HepG2 (cell line): ENCODE results near the gene STK11. TPM values are rescaled to one million over a fixed set of nuclear protein-coding genes. Genes with fewer than 3 reads are reported as not detected.

Source experiments
- ATAC-seq: fragments of 200-7000 bp; cut with Tn5 transposase; 3 replicates; pipeline ENCODE4 v1.9.1; 2020; ENCODE audit warnings: mild to moderate bottlenecking, moderate library complexity
- BruUV-seq: library from RNA; stranded (reverse); fragments of 400-500 nt; replicated peaks from 2 replicates; lab custom pipeline; 2021; lab: Mats Ljungman, UMichigan
- CTCF ChIA-PET: fragments of 300-600 bp; formaldehyde crosslinking; extraction: SDS; loops from one replicate; lab custom pipeline; 2021; ENCODE audit warnings: low total read pairs, inconsistent platforms, low intra/inter-chr PET ratio; lab: Yijun Ruan, JAX
- POLR2A ChIA-PET: fragments of 350-600 bp; sonication (Branson Sonifier 250); formaldehyde crosslinking; loops from one replicate; lab custom pipeline; 2020; ENCODE audit warnings: antibody characterized with exemption, inconsistent platforms; lab: Yijun Ruan, JAX
- DNase-seq: peaks from one replicate; pipeline ENCODE4 v3.0.0-alpha.2; 2015; ENCODE audit warnings: low spot score
- FAIRE-seq: peaks from 3 replicates; lab custom pipeline; 2011; peaks lifted over from hg19 to GRCh38; lab: Jason Lieb, UNC
- H2AFZ ChIP-seq: one replicate; pipeline ENCODE4 v1.6.1; 2011; ENCODE audit warnings: low read length, inconsistent platforms
- H3K27ac ChIP-seq: fragments of 300-600 bp; 3 replicates; pipeline ENCODE4 v1.8.0; 2011; ENCODE audit warnings: mixed run types, mild to moderate bottlenecking, mixed read lengths, low read length, inconsistent platforms; ENCODE audit not compliant: insufficient read depth; ENCODE audit errors: extremely low read length
- H3K27me3 ChIP-seq, 2 experiments: fragments of 200-600 bp in 1 of 2; 2 replicates in 1 of 2; 3 replicates in 1 of 2; pipeline versions ENCODE4 v1.6.0 to v1.8.0; 2011; ENCODE audit warnings: low read length in 2 of 2, mild to moderate bottlenecking in 2 of 2, moderate library complexity in 2 of 2, inconsistent platforms in 1 of 2; ENCODE audit not compliant: insufficient read depth in 2 of 2, control insufficient read depth in 1 of 2
- H3K36me3 ChIP-seq, 2 experiments: fragments of 200-600 bp in 1 of 2; replicated peaks in 1 of 2; 2 replicates in 1 of 2; 3 replicates in 1 of 2; pipeline versions ENCODE4 v1.5.1 to v1.8.0; 2011; ENCODE audit warnings: low read length in 2 of 2, inconsistent platforms in 1 of 2; ENCODE audit not compliant: insufficient read depth in 2 of 2, control insufficient read depth in 1 of 2
- H3K4me1 ChIP-seq: 2 replicates; pipeline ENCODE4 v1.5.1; 2012; ENCODE audit warnings: low read length, inconsistent platforms; ENCODE audit not compliant: insufficient read depth
- H3K4me2 ChIP-seq: 2 replicates; pipeline ENCODE4 v1.6.0; 2011; ENCODE audit warnings: low read depth, low read length, inconsistent platforms
- H3K4me3 ChIP-seq, 3 experiments: fragments of 200-600 bp in 1 of 3; sonication (generic), shearing (Covaris generic) in 1 of 3; replicated peaks in 1 of 3; 2 replicates each; pipeline ENCODE4 v1.5.1; 2011 to 2016; ENCODE audit warnings: low read length in 3 of 3, inconsistent platforms in 2 of 3, low read depth in 2 of 3, mild to moderate bottlenecking in 2 of 3, control low read depth in 1 of 3, mixed read lengths in 1 of 3; ENCODE audit not compliant: insufficient read depth in 1 of 3
- H3K79me2 ChIP-seq: one replicate; pipeline ENCODE4 v1.6.1; 2011; ENCODE audit warnings: low read length, inconsistent platforms; ENCODE audit not compliant: insufficient read depth
- H3K9ac ChIP-seq: 2 replicates; pipeline ENCODE4 v1.6.0; 2011; ENCODE audit warnings: mild to moderate bottlenecking, low read depth, low read length, inconsistent platforms; ENCODE audit not compliant: insufficient read depth
- H3K9me3 ChIP-seq: 2 replicates; pipeline ENCODE4 v1.5.1; 2012; ENCODE audit warnings: mild to moderate bottlenecking, low read length
- H4K20me1 ChIP-seq: 2 replicates; pipeline ENCODE4 v1.6.0; 2011; ENCODE audit warnings: inconsistent platforms, mild to moderate bottlenecking, low read length, moderate library complexity; ENCODE audit not compliant: insufficient read depth
- AKNA ChIP-seq: sonication (generic); formaldehyde crosslinking; IDR thresholded peaks from 2 replicates; pipeline ENCODE4 v1.4.0; 2020; ENCODE audit warnings: missing genetic modification reagents, borderline replicate concordance
- ATRX ChIP-seq: sonication (generic); formaldehyde crosslinking; IDR thresholded peaks from 2 replicates; pipeline ENCODE4 v1.4.0; 2020; ENCODE audit warnings: missing genetic modification reagents, borderline replicate concordance
- ESRRA ChIP-seq: sonication (generic); formaldehyde crosslinking; IDR thresholded peaks from 2 replicates; pipeline ENCODE4 v1.5.1; 2020; ENCODE audit warnings: mild to moderate bottlenecking, low read depth, missing genetic modification reagents
- HMGXB4 ChIP-seq, 2 experiments: sonication (generic) in 1 of 2; formaldehyde crosslinking in 1 of 2; IDR thresholded peaks; 2 replicates each; pipeline versions ENCODE4 v1.4.0 to v1.6.1; 2018 to 2020; ENCODE audit warnings: missing genetic modification reagents in 2 of 2, borderline replicate concordance in 1 of 2, low read depth in 1 of 2, mild to moderate bottlenecking in 1 of 2, missing biosample characterization in 1 of 2
- KDM5A ChIP-seq: fragments of 200-600 bp; sonication (generic); IDR thresholded peaks from 2 replicates; pipeline ENCODE4 v1.7.0; 2018; ENCODE audit warnings: antibody characterized with exemption, mild to moderate bottlenecking, low read length, borderline replicate concordance
- RFX5 ChIP-seq: IDR thresholded peaks from 2 replicates; pipeline ENCODE4 v1.6.1; 2011; ENCODE audit warnings: low read depth, low read length, improper control_type of control experiment
- SMAD9 ChIP-seq: sonication (generic); formaldehyde crosslinking; IDR thresholded peaks from 2 replicates; pipeline ENCODE4 v1.5.1; 2020; ENCODE audit warnings: mild to moderate bottlenecking, missing genetic modification reagents
- TRAFD1 ChIP-seq: sonication (generic); formaldehyde crosslinking; IDR thresholded peaks from 2 replicates; pipeline ENCODE4 v1.5.1; 2020; ENCODE audit warnings: missing genetic modification reagents, mild to moderate bottlenecking, borderline replicate concordance
- ZMYM3 ChIP-seq: sonication (generic); formaldehyde crosslinking; IDR thresholded peaks from 2 replicates; pipeline ENCODE4 v1.5.1; 2020; ENCODE audit warnings: mild to moderate bottlenecking, missing genetic modification reagents
- ZNF558 ChIP-seq: sonication (generic); formaldehyde crosslinking; IDR thresholded peaks from 2 replicates; pipeline ENCODE4 v1.9.0; 2022; ENCODE audit warnings: mild to moderate bottlenecking, missing genetic modification reagents, borderline replicate concordance
- ZNF737 ChIP-seq: sonication (generic); formaldehyde crosslinking; IDR thresholded peaks from 2 replicates; pipeline ENCODE4 v1.5.0; 2020; ENCODE audit warnings: missing genetic modification reagents, mild to moderate bottlenecking, borderline replicate concordance
- ZNF772 ChIP-seq: sonication (generic); formaldehyde crosslinking; IDR thresholded peaks from 2 replicates; pipeline ENCODE4 v1.5.0; 2020; ENCODE audit warnings: mild to moderate bottlenecking, missing genetic modification reagents
- ZSCAN29 ChIP-seq: sonication (generic); formaldehyde crosslinking; conservative IDR thresholded peaks from 2 replicates; pipeline ENCODE4 v1.4.0; 2020; ENCODE audit warnings: mild to moderate bottlenecking, missing genetic modification reagents
- WGBS: methylation state at CpG from one replicate; pipeline ENCODE4 v1.1.6; 2017; ENCODE audit warnings: low lambda C conversion rate; 5-methylcytosine and 5-hydroxymethylcytosine counted together
- in situ Hi-C: cut with HindIII; loops from 2 replicates; pipeline ENCODE4 v1.10.0; 2017; ENCODE audit warnings: low pct_unique_long_range_greater_than_20kb; ENCODE audit not compliant: extremely low pct_ligation_motif_present
- intact Hi-C: fragments of 100-400 bp; cut with micrococcal nuclease; formaldehyde crosslinking; loops from one replicate; pipeline ENCODE4 v1.10.0; 2022; ENCODE audit not compliant: unreplicated experiment
- polyA plus RNA-seq, 8 experiments: library from polyadenylated mRNA; depleted of rRNA in 3 of 8; stranded (reverse) in 7 of 8; unstranded in 1 of 8; fragments of >200 nt; fragmentation: Illumina TruSeq in 4 of 8; extraction: Trizol in 4 of 8; gene quantifications; 2 replicates each; pipeline versions ENCODE4 v1.2.1 to v1.2.3, GENCODE V29; 2011 to 2016; ENCODE audit warnings: low read depth in 4 of 8, missing spikeins in 1 of 8, mixed read lengths in 1 of 8; ENCODE audit not compliant: insufficient read depth in 1 of 8
- total RNA-seq, 5 experiments: library from RNA; depleted of rRNA; stranded (reverse); fragments of >200 nt; fragmentation: Illumina TruSeq; extraction: Trizol; gene quantifications; 2 replicates each; pipeline ENCODE4 v1.2.3, GENCODE V29; 2016; ENCODE audit warnings: low read depth in 1 of 5

The STK11 gene
- total and polyA plus RNA-seq, 2 of the 13 experiments (the other 11 are each of a cell fraction or from before 2014, with no cell fraction given) = 27.5 to 43.6 TPM

GRCh38 chr19:1261798-1262622, 56.4 kb downstream of the STK11 start:
- intact Hi-C loops = no loop called here
- Histone ChIP-seq H3K36me3 (peaks cover 2 to 10% of the 10 kb centered on the region in 2 experiments; a peak in 1 of 5 replicates), H3K9ac (peak overlapping the region; percentile 78), H3K79me2 (peaks cover 3% of the 10 kb centered on the region), H3K9me3 (no peaks in the 10 kb centered on the region), H3K27ac (peak overlapping the region; percentile 81), H4K20me1 (peaks cover 23% of the 10 kb centered on the region; the same call in 1 of the 2 replicates), H3K4me1 (peaks cover 72% of the 10 kb centered on the region), H3K27me3 (no peaks in the 10 kb centered on the region), H3K4me3 (peak overlapping the region; percentile 71 to 81 (median 80)), H3K4me2 (peak overlapping the region; percentile 98), H2AFZ (no peak overlapping the region)
- FAIRE-seq = no peak
- ChIA-PET CTCF (no interaction called here), POLR2A (interaction anchor here (1.3 to 13.7 kb wide), 7 partner anchors 3 to 23 kb away, joined by 4 to 668 read pairs (median 9); partner anchors contain the start of genes ATP5F1D, CIRBP, FAM174C and MIDN)
- in situ Hi-C loops = no loop called here
- no TSS peak for BruUV-seq
- DNase-seq = peak; percentile 48
- WGBS = 0% methylated on average over 8 of the region's 28 CpGs
- peak; percentile 5 for ATAC-seq
- TF ChIP-seq KDM5A = no peak
- TF ChIP-seq ESRRA = peak; percentile 85; the same call in 1 of the 2 replicates
- TF ChIP-seq HMGXB4 (CRISPR knock-in tag; IDR thresholded peaks at IDR 0.05; ENCODE audit: borderline replicate concordance in 1 of 2, low read depth in 1 of 2) = peak in 1 of 2 experiments; percentile 25; a peak in 2 of 4 replicates
- TF ChIP-seq SMAD9 (CRISPR knock-in tag) = 0 out of 2 replicates have a peak, but pooled peaks have one; percentile 15
- TF ChIP-seq ZMYM3 = no peak
- TF ChIP-seq ZNF558 (CRISPR knock-in tag) = 0 out of 2 replicates have a peak, but pooled peaks have one; percentile 21
- no peak for TF ChIP-seq ZSCAN29 (CRISPR knock-in tag)
- no peak for TF ChIP-seq AKNA
- no peak for TF ChIP-seq RFX5
- TF ChIP-seq ATRX (CRISPR knock-in tag) = no peak
- TF ChIP-seq TRAFD1 (CRISPR knock-in tag) = no peak
- no peak for TF ChIP-seq ZNF737 (CRISPR knock-in tag)
- 0 out of 2 replicates have a peak, but pooled peaks have one; percentile 16 for TF ChIP-seq ZNF772
